Hepatocyte (in vitro differentiated cells): ENCODE results near the gene ARHGAP18. TPM values are rescaled to one million over a fixed set of nuclear protein-coding genes. Genes with fewer than 3 reads are reported as not detected.

Experiments used
- DNase-seq: peaks from one replicate; pipeline ENCODE4 v3.0.0-alpha.2; 2016; ENCODE audit warnings: low spot score
- H2AFZ ChIP-seq: fragments of 200-600 bp; sonication (generic); 2 replicates; pipeline ENCODE4 v1.6.0; 2016; ENCODE audit warnings: antibody characterized with exemption, mild to moderate bottlenecking
- H3K27ac ChIP-seq: fragments of 200-600 bp; sonication (generic); 2 replicates; pipeline ENCODE4 v1.5.1; 2016; ENCODE audit warnings: mild to moderate bottlenecking
- H3K27me3 ChIP-seq: fragments of 200-600 bp; sonication (generic); 2 replicates; pipeline ENCODE4 v1.6.1; 2016
- H3K36me3 ChIP-seq: fragments of 200-600 bp; sonication (generic); replicated peaks from 2 replicates; pipeline ENCODE4 v1.5.1; 2016; ENCODE audit warnings: low read depth; ENCODE audit not compliant: insufficient read depth
- H3K4me1 ChIP-seq: fragments of 200-600 bp; sonication (generic); 2 replicates; pipeline ENCODE4 v1.5.1; 2016; ENCODE audit warnings: mild to moderate bottlenecking, moderate library complexity; ENCODE audit not compliant: insufficient read depth
- H3K4me2 ChIP-seq: fragments of 200-600 bp; sonication (generic); 2 replicates; pipeline ENCODE4 v1.6.0; 2016
- H3K4me3 ChIP-seq: fragments of 200-600 bp; sonication (generic); 2 replicates; pipeline ENCODE4 v1.5.1; 2016; ENCODE audit warnings: mild to moderate bottlenecking
- H3K79me2 ChIP-seq: fragments of 200-600 bp; sonication (generic); 2 replicates; pipeline ENCODE4 v1.6.0; 2017; ENCODE audit warnings: mild to moderate bottlenecking
- H3K9me2 ChIP-seq: fragments of 200-600 bp; sonication (generic); replicated peaks from 2 replicates; pipeline ENCODE4 v1.6.0; 2017; ENCODE audit warnings: mild to moderate bottlenecking; ENCODE audit not compliant: insufficient read depth
- H3K9me3 ChIP-seq: fragments of 200-600 bp; sonication (generic); 2 replicates; pipeline ENCODE4 v1.5.1; 2016; ENCODE audit warnings: low read depth, mild to moderate bottlenecking
- H4K20me1 ChIP-seq: fragments of 200-600 bp; sonication (generic); 2 replicates; pipeline ENCODE4 v1.6.0; 2016; ENCODE audit warnings: mild to moderate bottlenecking; ENCODE audit not compliant: insufficient read depth, poor library complexity, severe bottlenecking
- CTCF ChIP-seq: fragments of 200-600 bp; sonication (generic); IDR thresholded peaks from 2 replicates; pipeline ENCODE4 v1.5.1; 2016; ENCODE audit warnings: antibody characterized with exemption, mild to moderate bottlenecking; ENCODE audit not compliant: poor library complexity
- EZH2 ChIP-seq: fragments of 200-600 bp; sonication (generic); IDR thresholded peaks from 2 replicates; pipeline ENCODE4 v1.6.1; 2016; ENCODE audit warnings: antibody characterized with exemption, mild to moderate bottlenecking, borderline replicate concordance
- EZH2phosphoT487 ChIP-seq: fragments of 200-600 bp; sonication (generic); IDR thresholded peaks from one replicate; pipeline ENCODE4 v1.6.1; 2018; ENCODE audit warnings: antibody characterized with exemption, mild to moderate bottlenecking, low read depth, moderate library complexity; ENCODE audit not compliant: unreplicated experiment, severe bottlenecking
- WGBS: methylation state at CpG from one replicate; pipeline ENCODE4 v1.1.6; 2016; ENCODE audit warnings: low lambda C conversion rate; ENCODE audit errors: missing lambda C conversion rate; 5-methylcytosine and 5-hydroxymethylcytosine counted together
- polyA plus RNA-seq: library from polyadenylated mRNA; unstranded; fragments of >200 nt; fragmentation: Nextera tagmentation; extraction: Ambion mirVana; gene quantifications from 2 replicates; pipeline ENCODE4 v1.2.1, GENCODE V29; 2016
- total RNA-seq: library from RNA; depleted of rRNA; stranded (reverse); fragments of >200 nt; gene quantifications from 2 replicates; pipeline ENCODE4 v1.2.3, GENCODE V29; 2014

ARHGAP18 gene
- total and polyA plus RNA-seq, 2 experiments from 2014 or later, result 14.7 to 34.8 TPM

GRCh38 chr6:129597023-129597713, 112.8 kb downstream of the ARHGAP18 start:
- Histone ChIP-seq H3K27me3 (no peaks in the 10 kb centered on the region), H3K27ac (peak overlapping the region; percentile 5), H3K9me2 (no peaks in the 10 kb centered on the region), H3K79me2 (no peaks in the 10 kb centered on the region), H3K4me2 (no peak overlapping the region), H4K20me1 (no peaks in the 10 kb centered on the region), H3K4me3 (no peak overlapping the region), H3K4me1 (no peaks in the 10 kb centered on the region), H3K9me3 (no peaks in the 10 kb centered on the region), H3K36me3 (no peaks in the 10 kb centered on the region), H2AFZ (no peak overlapping the region)
- TF ChIP-seq EZH2 (no peak), CTCF (no peak), EZH2phosphoT487 (no peak)
- WGBS, result 91% methylated on average over 5 of the region's 5 CpGs
- no peak for DNase-seq

GRCh38 chr6:129596522-129596921, 113.5 kb downstream of the ARHGAP18 start:
- Histone ChIP-seq H3K36me3 (no peaks in the 10 kb centered on the region), H3K4me1 (no peaks in the 10 kb centered on the region), H2AFZ (no peak overlapping the region), H3K4me2 (no peak overlapping the region), H3K27ac (no peak overlapping the region), H3K4me3 (no peak overlapping the region), H4K20me1 (no peaks in the 10 kb centered on the region), H3K9me3 (no peaks in the 10 kb centered on the region), H3K79me2 (no peaks in the 10 kb centered on the region), H3K27me3 (no peaks in the 10 kb centered on the region), H3K9me2 (no peaks in the 10 kb centered on the region)
- WGBS, result 68% methylated on average over 1 of the region's 1 CpG
- no peak for TF ChIP-seq EZH2
- TF ChIP-seq CTCF, result no peak
- TF ChIP-seq EZH2phosphoT487, result no peak
- no peak for DNase-seq

DNA sequence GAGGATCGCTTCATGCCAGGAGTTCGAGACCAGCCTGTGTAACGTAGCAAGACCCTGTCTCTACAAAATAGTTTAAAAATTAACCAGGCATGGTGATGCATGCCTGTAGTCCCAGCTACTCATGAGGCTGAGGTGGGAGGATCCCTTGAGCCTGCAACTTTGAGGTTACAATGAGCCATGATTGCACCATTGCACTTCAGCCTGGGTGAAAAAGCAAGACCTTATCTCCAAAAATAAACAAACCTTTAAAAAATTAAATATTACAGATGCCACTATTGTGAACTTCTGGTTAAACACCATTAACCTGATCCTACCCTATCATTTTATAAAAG, 116.8 kb downstream of the ARHGAP18 start:
- no peaks in the 10 kb centered on the region for H3K4me1 ChIP-seq
- no peaks in the 10 kb centered on the region for H3K79me2 ChIP-seq
- DNase-seq, result no peak
- no peaks in the 10 kb centered on the region for H3K27me3 ChIP-seq
- TF ChIP-seq EZH2phosphoT487 (no peak), CTCF (no peak), EZH2 (no peak)
- H2AFZ ChIP-seq, result no peak overlapping the region
- H3K4me3 ChIP-seq, result no peak overlapping the region
- WGBS, result 88% methylated on average over 3 of the region's 3 CpGs
- H3K9me3 ChIP-seq, result no peaks in the 10 kb centered on the region
- H3K27ac ChIP-seq, result no peak overlapping the region
- H3K4me2 ChIP-seq, result no peak overlapping the region
- no peaks in the 10 kb centered on the region for H4K20me1 ChIP-seq
- no peaks in the 10 kb centered on the region for H3K36me3 ChIP-seq
- H3K9me2 ChIP-seq, result no peaks in the 10 kb centered on the region
